ENCODE data around the gene C17orf114.

Gene C17orf114

GRCh38 chr17:4823373-4824089, 21.4 kb upstream of the C17orf114 start:
- DNase-seq (ENCODE audit: low read depth): no peak

DNA sequence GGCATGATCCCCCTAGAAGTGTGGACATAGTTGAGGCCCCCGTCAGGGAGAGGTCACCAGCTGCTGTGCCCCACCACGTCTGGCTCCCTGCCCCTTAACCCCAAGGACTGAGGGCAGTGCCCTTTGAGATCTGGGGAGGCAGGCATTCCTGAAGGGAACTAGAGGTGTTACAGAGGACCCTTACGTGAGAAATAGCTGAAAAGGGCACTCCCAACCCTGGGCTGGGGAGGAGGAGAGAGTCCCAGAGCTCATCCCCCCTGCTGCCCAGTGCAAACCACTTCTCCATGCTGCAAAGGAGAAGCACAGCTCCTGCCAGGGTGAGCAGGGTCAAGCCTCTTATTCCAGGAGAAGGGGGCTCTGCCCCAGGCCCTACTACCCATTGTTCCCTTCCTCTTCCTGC, 20.7 kb upstream of the C17orf114 start:
- DNase-seq (ENCODE audit: low read depth): no peak

- DNase-seq (ENCODE audit: low read depth): no peak
Measured at GRCh38 chr17:4818276-4818675, 16.1 kb upstream of the C17orf114 start.

DNA sequence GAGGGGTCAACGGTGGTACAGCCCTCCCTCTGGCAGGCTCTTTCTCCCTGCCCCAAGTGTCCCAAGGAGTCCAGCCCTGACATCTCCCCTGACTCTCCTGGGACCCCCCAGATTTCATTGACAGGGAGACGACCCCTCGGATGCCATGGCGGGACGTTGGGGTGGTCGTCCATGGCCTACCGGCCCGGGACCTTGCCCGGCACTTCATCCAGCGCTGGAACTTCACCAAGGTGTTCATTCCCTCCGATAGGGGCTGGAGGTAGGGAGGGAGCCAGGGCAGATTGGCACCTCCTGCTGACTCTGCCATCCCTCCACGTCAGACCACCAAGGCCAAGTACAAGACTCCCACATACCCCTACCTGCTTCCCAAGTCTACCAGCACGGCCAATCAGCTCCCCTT, 14.7 kb upstream of the C17orf114 start:
- no peak for DNase-seq (ENCODE audit: low read depth)

- DNase-seq (ENCODE audit: low read depth): no peak
Measured at GRCh38 chr17:4815043-4815675, 13.0 kb upstream of the C17orf114 start.

DNA sequence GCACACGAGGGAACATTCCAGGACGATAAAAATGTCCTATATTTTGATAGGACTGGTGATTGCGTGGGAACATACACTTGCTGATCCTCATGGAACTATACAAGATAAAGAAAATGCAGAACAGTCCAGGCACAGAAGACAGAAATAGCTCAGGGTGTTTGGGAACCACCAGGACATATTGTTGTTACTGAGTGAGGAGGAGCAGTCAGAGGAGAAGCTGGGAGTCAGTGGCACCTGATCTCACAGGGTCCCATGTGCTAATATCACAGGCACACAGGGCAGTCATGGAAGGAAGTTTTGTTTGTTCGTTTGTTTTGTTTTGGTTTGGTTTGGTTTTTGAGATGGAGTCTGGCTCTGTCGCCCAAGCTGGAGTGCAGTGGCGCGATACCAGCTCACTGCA, 10.6 kb upstream of the C17orf114 start:
- DNase-seq (ENCODE audit: low read depth): no peak

GRCh38 chr17:4811471-4811870, 9.3 kb upstream of the C17orf114 start:
- DNase-seq (ENCODE audit: low read depth): no peak

DNA sequence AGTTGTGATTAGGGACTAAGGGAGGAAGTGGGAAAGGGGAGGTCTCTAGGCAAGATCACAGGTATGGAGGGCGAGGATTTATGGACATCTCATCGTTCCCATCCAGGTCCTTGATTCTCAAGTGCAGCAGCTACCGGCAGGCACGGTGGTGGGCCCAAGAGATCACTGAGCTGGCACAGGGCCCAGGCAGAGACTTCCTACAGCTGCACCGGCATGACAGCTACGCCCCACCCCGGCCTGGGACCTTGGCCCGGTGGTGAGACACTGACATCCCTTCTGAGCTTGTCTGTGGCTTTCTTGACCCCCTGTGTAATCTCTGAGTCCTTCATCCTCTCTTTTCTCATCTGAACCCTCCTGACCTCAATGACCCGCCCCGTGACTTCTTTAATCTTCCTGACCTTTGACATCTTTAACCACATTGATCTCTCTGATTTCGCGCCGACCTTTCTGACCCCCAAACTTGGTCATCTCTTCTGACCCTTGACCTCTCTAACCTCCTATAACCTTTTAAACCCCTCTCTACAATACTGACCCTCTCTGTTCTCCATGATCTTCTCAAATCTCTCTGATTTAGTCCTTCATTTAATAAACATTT, 8.7 kb upstream of the C17orf114 start:
- no peak for DNase-seq (ENCODE audit: low read depth)

DNA sequence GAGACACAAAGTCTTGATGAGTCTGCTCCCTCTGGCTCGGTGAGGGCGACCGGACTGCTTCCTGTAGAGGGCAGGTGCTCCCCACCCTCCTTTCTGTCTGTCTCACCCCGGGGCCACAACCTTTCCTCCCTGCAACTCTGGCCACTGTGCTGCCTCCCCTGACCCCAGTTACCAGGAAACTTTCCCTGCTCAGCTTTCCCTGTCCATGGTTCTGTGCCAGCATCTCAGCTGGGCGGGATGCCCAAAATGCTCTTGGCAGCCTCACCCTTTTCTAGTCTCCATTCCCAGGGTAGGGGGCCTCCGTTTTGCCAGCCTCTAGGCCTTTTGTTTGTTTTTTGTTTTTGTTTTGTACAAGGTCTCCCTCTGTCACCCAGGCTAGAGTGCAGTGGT, 6.2 kb upstream of the C17orf114 start:
- DNase-seq (ENCODE audit: low read depth): no peak

DNA sequence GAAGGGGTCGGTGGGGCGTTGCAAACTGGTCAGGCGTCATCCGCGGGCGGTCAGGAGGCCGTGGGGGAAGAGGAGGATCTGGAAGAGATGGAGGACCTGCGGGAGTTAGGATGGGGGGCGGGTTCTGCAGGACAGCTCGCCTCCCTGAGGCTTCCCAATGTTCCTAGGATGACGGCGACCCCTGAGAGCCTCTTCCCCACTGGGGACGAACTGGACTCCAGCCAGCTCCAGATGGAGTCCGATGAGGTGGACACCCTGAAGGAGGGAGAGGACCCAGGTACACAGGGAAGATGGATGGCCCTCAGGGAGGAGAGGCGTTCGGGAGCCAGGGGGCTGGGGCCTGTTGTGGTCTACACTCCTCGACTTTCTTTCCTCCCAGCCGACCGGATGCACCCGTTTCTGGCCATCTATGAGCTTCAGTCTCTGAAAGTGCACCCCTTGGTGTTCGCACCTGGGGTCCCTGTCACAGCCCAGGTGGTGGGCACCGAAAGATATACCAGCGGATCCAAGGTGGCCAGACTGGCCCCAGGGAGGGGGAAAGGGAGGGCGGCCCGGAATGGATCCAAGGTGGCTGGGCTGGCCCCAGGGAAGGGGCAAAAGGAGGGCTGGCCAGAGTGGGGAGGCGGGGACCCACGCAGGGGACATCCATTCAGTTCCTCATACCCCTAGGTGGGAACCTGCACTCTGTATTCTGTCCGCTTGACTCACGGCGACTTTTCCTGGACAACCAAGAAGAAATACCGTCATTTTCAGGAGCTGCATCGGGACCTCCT, 5.7 kb upstream of the C17orf114 start:
- DNase-seq (ENCODE audit: low read depth): no peak

DNA sequence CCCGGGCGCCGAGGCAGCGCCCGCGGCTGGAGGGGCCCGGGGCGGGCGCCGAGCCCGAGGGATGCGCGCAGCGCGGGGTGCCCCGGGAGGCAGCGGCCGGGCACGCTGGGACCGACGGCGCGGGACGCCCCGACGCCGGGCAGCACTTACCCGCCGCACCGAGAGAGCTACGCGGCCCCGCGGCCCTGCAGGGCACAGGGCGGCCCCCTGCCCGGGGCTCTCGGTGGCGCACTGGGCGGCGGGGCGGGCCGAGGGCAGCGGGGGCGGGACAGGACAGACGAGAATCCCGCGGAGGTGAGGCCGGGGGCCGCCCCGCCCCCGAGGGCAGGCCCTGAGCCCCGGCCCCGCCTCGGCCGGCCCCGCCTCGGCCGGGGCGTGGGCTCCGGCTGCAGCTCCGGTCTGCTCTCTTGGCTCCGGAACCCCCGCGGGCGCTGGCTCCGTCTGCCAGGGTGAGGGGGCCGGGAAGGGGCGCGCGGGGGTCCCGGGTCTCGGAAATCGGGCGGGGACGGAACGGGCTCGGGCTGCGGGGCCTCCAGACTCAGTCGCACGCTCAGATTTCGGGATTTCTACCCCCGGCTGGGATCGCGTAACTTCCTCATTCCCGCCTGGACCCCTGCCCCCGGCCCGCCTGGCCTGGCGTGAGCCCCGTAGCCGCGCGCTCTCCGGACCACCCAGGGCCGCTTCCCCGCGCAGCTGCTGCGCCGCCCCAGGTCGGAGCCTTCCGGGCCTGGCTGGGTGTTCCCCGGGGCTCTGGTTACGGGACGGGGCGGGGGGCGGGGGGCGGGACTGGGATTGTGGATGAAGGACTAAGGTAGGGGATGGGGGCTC, 4.9 kb upstream of the C17orf114 start, which contains the start of gene PLD2:
TSS of gene PLD2 (plus strand) at position 376 of the 828 bp plus-strand sequence. CDS start 621 bp downstream, outside the sequence.
- DNase-seq (ENCODE audit: low read depth): peak; percentile 71

DNA sequence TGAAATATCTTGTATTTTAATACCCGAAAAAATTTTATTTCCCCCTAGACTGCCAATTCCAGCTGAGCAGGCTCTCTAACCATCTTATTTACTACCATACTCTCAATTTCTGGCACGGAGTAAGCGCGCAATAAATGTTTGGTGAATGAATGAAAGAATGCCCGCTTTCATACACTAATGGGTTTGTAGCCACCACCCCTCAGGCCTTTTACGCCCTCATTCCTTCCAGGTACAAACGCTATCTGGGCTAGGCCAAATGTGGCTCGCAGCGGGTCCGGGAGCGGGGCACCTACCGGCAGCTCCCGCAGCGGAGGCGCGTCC, 4.3 kb upstream of the C17orf114 start:
- no peak for DNase-seq (ENCODE audit: low read depth)

GRCh38 chr17:4800462-4801196, 1.5 kb downstream of the C17orf114 start:
- DNase-seq (ENCODE audit: low read depth): no peak

- no peak for DNase-seq (ENCODE audit: low read depth)
Measured at GRCh38 chr17:4796552-4796920, 5.6 kb downstream of the C17orf114 start.

- no peak for DNase-seq (ENCODE audit: low read depth)
Measured at GRCh38 chr17:4795168-4795567, 7.0 kb downstream of the C17orf114 start.

DNA sequence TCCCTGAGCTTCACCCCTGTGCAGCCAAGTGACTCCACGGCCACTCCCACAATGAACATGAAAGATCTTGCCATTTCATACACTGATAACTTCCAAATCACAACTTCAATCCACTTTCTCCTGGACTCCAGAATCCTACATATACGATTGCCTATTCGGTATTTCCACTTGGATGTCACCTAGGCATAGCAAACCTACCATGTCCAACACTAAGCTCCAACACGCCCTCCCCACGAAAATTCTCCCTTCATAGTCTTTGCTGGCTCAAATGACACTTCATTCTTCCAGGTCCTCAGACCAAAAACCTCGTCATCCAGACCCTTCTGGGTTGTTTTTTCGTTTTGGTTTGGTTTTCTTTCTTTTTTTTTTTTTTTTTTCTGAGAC, 11.4 kb downstream of the C17orf114 start:
- no peak for DNase-seq (ENCODE audit: low read depth)

DNA sequence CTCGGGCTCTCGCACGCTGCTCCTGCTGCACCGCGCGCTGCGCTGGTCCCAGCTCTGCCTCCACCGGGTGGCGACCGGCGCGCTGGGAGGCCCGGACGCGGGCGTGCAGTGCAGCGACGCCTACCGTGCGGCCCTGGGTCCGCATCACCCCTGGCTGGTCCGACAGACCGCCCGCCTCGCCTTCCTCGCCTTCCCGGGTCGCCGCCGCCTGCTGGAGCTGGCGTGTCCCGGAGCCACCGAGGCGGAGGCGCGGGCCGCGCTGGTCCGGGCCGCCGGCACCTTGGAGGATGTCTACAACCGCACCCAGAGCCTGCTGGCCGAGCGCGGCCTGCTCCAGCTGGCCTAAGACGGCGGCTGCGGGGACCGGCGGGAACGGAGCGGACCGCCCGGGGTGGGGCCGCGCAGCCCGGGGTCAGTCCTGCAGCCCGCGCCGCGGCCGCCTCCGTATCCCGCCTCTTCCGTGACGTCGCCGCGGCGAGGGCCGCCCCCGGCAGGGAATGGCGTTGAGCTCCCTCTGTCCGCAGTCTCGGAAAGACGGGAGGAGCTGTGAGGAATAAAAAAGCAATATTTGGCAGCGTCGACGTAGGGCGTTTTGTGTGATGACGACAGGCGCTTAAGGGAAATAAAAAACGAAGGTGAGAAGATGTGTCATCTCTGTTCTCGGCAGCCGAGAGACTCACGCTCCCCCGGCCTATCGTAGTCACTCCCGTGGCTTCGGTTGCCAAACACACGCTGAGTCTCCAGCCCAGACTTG, 12.0 kb downstream of the C17orf114 start:
- peak; percentile 78 for DNase-seq (ENCODE audit: low read depth)

DNA sequence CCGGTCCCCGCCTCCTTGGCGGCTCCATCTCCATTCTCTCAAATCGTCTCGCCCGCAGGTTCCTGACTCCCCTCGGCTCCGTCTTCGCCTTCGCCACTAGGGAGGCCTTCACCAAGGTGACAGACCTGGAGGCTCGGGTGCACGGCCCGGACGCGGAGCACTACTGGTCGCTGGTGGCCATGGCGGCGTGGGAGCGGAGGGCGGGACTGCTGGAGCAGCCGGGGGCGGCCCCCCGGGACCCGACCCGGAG, 12.5 kb downstream of the C17orf114 start:
- DNase-seq (ENCODE audit: low read depth): no peak

DNA sequence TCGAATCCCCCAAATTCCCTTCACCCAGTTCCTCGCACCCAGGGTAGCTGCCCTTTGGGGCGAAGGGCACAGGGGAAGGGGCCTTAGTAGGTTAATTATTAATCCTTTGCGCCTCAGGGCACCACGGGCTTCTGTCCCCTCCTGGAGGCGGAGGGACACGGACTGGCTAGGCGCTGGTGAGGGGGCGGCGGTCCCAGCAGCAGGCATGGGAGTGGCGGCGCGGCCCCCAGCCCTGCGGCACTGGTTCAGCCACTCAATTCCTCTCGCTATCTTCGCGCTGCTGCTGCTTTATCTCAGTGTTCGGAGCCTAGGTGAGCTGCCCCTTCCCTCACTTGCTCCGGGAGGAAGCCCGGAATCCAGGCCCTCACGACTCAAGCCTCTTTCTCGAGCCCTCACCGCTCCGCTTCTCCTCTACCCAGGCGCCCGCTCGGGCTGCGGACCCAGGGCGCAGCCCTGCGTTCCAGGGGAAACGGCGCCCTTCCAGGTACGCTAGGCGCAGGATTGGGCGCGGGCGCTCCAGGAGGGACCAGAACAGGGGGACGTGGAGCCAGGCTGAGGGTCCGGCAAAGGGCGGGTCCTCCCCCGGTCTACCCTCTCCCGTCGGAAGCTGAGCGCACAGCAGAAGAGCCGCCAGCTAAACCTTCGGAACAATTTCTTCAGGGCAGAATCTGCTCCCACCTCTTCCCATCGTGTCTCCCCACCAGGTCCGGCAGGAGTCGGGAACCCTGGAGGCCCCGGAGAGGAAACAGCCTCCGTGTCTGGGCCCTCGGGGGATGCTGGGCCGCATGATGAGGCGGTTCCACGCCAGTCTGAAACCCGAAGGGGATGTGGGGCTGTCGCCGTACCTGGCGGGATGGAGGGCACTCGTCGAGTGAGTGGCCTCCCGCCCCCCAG, 13.1 kb downstream of the C17orf114 start, which contains the start of gene GLTPD2:
TSS of gene GLTPD2 (plus strand) at position 158 of the 894 bp plus-strand sequence. CDS start at position 206, 48 bp downstream.
- DNase-seq (ENCODE audit: low read depth): no peak
